Lower leg skin (tissue), 3 donors: ENCODE data around the gene MVB12B.

ENCODE experiments used
- CTCF ChIP-seq, 3 donors: fragments of 450-650 bp; IDR thresholded peaks; one replicate each; pipeline ENCODE4 v1.5.1; 2016; ENCODE audit warnings: antibody characterized with exemption in 3 of 3, mild to moderate bottlenecking in 3 of 3, moderate library complexity in 2 of 3
- POLR2A ChIP-seq, 2 donors: fragments of 450-650 bp; IDR thresholded peaks; one replicate each; pipeline ENCODE4 v1.6.1; 2016 to 2017; ENCODE audit warnings: antibody characterized with exemption in 2 of 2, mild to moderate bottlenecking in 1 of 2, moderate library complexity in 1 of 2

- TF ChIP-seq CTCF (IDR thresholded peaks at IDR 0.05), result no peak
- no peak for TF ChIP-seq POLR2A (IDR thresholded peaks at IDR 0.05)
Measured at GRCh38 chr9:126386088-126386487, 59.5 kb downstream of the MVB12B start.
